Measurements from ENCODE around the gene LDLRAD2.
"Not testable (repeated sequence)": the region's sequence is repeated elsewhere in the genome, so short reads cannot be mapped to it uniquely, and the experiment has no call there.

Gene LDLRAD2

GRCh38 chr1:21783679-21784603 lies 28.1 kb upstream of the LDLRAD2 start:
- DNase-seq: no peak

GRCh38 chr1:21785764-21786163 lies 26.3 kb upstream of the LDLRAD2 start:
- not testable (repeated sequence) for DNase-seq

GRCh38 chr1:21786640-21787039 lies 25.4 kb upstream of the LDLRAD2 start:
- DNase-seq: no peak

GRCh38 chr1:21793104-21793503 lies 19.0 kb upstream of the LDLRAD2 start:
- DNase-seq: no peak

- DNase-seq: no peak
Measured at GRCh38 chr1:21794656-21795055, 17.4 kb upstream of the LDLRAD2 start.

- no peak for DNase-seq
Measured at GRCh38 chr1:21795075-21795474, 17.0 kb upstream of the LDLRAD2 start.

GRCh38 chr1:21799730-21800129 lies 12.3 kb upstream of the LDLRAD2 start:
- no peak for DNase-seq

GRCh38 chr1:21801100-21801499 lies 11.0 kb upstream of the LDLRAD2 start:
- DNase-seq: no peak

- no peak for DNase-seq
Measured at GRCh38 chr1:21804536-21804935, 7.5 kb upstream of the LDLRAD2 start.

GRCh38 chr1:21813542-21813941 lies 1.5 kb downstream of the LDLRAD2 start:
- DNase-seq: no peak

GRCh38 chr1:21814241-21814918 lies 2.3 kb downstream of the LDLRAD2 start:
- no peak for DNase-seq

- DNase-seq: no peak
Measured at GRCh38 chr1:21814981-21815582, 3.0 kb downstream of the LDLRAD2 start.

GRCh38 chr1:21815724-21816321 lies 3.8 kb downstream of the LDLRAD2 start:
- DNase-seq: no peak

GRCh38 chr1:21816602-21817302 lies 4.7 kb downstream of the LDLRAD2 start:
- DNase-seq: no peak

GRCh38 chr1:21818656-21819055 lies 6.6 kb downstream of the LDLRAD2 start:
- DNase-seq: no peak

GRCh38 chr1:21820597-21821232 lies 8.7 kb downstream of the LDLRAD2 start:
- DNase-seq: no peak

GRCh38 chr1:21821385-21822019 lies 9.4 kb downstream of the LDLRAD2 start:
- DNase-seq: no peak

- DNase-seq: no peak
Measured at GRCh38 chr1:21822349-21822748, 10.3 kb downstream of the LDLRAD2 start.

- DNase-seq: no peak
Measured at GRCh38 chr1:21823206-21823979, 11.3 kb downstream of the LDLRAD2 start.

- no peak for DNase-seq
Measured at GRCh38 chr1:21823980-21824702, 12.1 kb downstream of the LDLRAD2 start.
